Ecto neural progenitor cell (in vitro differentiated cells): ENCODE data around the gene PDCL3.

Experiments
- DNase-seq: peaks from one replicate; pipeline ENCODE4 v3.0.0-alpha.2; 2018; ENCODE audit warnings: low spot score

Gene PDCL3

GRCh38 chr2:100562613-100563406 is at the start of gene PDCL3:
Gene PDCL3 (plus strand): TSS chr2:100562993. CDS start chr2:100563068, 75 bp downstream.
- peak; percentile 93 for DNase-seq

GRCh38 chr2:100513650-100514049 is 49.1 kb upstream of the PDCL3 start:
- DNase-seq, result no peak

DNA sequence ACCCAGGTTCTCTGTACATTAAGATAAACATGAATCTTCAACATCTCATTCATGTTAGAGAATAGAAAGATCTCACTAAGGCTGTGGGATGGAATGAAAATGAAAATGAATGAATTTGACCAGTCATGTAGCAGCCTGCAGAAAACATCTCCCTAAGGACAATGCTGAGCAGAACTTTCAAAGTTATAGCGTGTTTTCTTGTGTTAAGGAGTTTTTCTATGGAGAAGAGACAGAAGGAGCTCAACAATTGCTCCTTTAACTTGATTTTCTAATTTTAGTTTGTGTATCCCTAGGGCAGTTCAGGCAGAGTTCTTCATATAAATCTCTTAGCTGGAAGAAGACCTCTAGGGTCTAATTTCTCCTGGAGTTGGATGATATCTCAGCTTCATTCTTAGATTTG is 45.2 kb upstream of the PDCL3 start:
- no peak for DNase-seq

GRCh38 chr2:100518801-100519200 is 44.0 kb upstream of the PDCL3 start:
- DNase-seq, result no peak

- no peak for DNase-seq
Observed at GRCh38 chr2:100520224-100520623, 42.6 kb upstream of the PDCL3 start.

DNA sequence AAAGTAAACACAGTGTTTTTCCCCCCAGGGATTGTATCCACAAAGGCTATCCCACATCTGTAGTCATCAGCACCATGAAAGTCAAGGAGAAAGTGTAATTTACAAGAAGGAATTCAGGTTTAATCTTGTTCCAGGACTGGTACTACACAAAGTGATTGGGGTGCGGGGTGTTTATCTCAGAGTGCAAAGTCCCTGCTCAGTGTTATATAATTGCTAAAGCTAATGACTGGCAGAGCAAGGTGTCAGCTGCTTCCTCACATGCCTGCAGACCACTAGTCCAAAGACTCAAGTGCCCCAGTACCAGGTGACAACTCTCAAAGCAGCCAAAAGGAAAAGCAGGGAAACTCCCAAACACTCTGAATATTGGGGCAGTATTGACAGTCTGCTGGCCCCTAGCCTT is 40.4 kb upstream of the PDCL3 start:
- no peak for DNase-seq

- no peak for DNase-seq
Observed at GRCh38 chr2:100524331-100524730, 38.5 kb upstream of the PDCL3 start.

- no peak for DNase-seq
Observed at GRCh38 chr2:100526868-100527267, 35.9 kb upstream of the PDCL3 start.

- DNase-seq, result no peak
Observed at GRCh38 chr2:100527440-100528015, 35.3 kb upstream of the PDCL3 start.

- DNase-seq, result no peak
Observed at GRCh38 chr2:100529176-100529575, 33.6 kb upstream of the PDCL3 start.

DNA sequence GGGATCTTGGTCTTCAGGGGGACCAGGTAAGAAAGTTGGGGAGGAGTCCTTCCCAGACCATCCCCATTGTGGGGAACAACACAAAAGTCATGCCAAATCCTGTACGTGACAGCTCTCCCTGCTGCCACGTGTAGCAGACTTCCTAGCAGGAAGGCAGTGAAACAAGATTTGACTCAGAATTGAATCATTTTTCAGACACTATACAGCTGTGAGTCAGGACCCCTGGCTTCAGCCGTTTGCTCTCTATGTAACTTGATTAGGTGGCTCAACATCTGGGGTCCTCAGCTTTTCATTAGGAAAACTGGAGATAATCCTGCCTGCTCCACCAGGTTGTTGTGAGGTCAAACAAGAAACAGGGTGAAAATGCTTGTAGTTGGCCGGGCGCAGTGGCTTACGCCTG is 32.9 kb upstream of the PDCL3 start:
- DNase-seq, result no peak

- no peak for DNase-seq
Observed at GRCh38 chr2:100535855-100536254, 26.9 kb upstream of the PDCL3 start.

DNA sequence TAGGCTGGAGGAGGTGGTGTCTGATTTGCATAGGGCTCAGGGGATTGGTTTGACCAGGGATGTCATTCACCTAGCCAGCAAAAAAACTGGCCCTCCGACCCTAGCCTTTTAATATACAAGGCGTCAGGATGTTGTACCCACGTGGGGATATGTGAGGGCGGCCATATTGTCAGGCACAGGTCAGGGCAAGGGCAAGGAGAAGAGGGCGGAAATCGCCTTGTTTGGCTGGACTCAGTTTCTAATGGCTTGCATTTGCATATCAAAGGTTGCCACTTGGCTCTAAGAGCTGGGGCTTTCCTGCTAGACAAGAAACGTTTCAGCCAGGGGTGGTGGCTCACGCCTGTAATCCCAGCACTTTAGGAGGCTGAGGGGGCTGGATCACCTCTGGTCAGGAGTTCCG is 24.9 kb upstream of the PDCL3 start:
- no peak for DNase-seq

- DNase-seq, result no peak
Observed at GRCh38 chr2:100539221-100539620, 23.6 kb upstream of the PDCL3 start.

DNA sequence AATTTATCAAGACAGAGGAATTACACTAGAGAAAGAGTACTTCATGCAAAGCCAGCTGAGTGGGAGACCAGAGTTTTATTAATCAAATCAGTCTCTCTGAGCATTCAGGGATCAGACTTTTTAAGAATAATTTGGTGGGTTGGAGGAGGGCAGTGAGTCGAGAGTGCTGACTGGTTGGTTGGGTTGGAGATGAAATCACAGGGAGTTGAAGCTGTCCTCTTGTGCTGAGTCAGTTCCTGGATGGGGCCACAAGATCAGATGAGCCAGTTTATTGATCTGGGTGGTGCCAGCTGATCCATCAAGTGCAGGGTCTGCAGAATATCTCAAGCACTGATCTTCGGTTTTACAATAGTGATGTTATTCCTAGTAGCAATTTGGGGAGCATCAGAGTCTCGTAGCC is 21.4 kb upstream of the PDCL3 start:
- no peak for DNase-seq

DNA sequence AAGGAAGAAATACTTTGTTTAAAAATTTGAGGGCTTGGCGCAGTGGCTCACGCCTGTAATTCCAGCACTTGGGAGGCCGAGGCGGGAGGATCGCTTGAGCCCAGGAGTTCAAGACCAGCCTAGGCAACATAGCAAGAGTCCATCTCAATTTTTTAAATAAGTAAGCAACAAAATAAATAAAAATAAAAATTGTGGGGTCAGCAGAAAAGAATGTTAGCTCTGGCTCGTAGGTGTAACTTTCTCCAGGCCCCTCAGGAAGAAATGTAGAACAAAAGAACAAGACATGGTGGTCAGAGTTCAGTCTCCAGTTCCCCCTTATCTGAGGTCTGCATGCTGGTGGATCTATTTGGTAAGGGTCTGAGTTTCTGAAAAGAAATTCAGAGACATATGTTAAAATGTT is 20.4 kb upstream of the PDCL3 start:
- DNase-seq, result no peak

DNA sequence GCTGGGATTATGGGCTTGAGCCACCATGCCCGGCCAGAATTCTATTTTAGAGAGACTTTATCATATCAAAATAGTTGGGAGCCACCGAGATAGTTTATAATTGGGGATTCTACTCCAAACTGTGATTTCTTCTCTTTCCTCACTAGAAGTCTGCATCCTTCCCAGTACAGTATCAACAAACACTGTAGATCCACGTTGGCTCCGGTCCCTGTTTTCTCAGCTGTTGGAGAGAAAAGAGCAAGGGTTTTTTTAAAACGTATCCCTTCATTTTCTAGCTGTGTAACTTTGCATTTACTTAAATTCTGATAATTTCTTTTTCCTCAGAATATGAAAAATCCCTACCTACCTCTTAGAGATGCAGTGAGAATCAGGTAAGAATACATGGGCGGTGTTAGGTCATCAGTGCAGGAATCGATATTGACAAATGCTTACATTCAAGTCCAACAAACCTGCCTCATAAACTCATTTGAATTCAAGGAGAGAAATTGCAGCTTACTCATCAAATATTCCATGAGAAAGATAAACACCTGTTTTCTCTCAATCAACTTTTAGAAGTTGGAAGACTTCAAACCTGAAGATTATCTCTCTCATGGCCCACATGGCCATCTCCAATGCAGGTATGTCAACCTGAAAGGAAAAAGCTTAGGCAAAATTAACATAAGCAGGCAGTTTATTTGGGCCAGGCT is 17.7 kb upstream of the PDCL3 start:
- DNase-seq, result no peak

- DNase-seq, result no peak
Observed at GRCh38 chr2:100546469-100546868, 16.3 kb upstream of the PDCL3 start.

- no peak for DNase-seq
Observed at GRCh38 chr2:100548771-100549170, 14.0 kb upstream of the PDCL3 start.

- DNase-seq, result no peak
Observed at GRCh38 chr2:100551303-100551702, 11.5 kb upstream of the PDCL3 start.

- no peak for DNase-seq
Observed at GRCh38 chr2:100554798-100555407, 7.9 kb upstream of the PDCL3 start.

GRCh38 chr2:100556746-100557145 is 6.0 kb upstream of the PDCL3 start:
- DNase-seq, result no peak
